ENCODE results near the gene BRME1.
A peak's percentile ranks its signal among the peaks of the same experiment; 100 is the strongest.

The BRME1 gene

GRCh38 chr19:13846557-13847406 is 59.1 kb downstream of the BRME1 start:
- peak; percentile 99 for DNase-seq (ENCODE audit: low spot score)

GRCh38 chr19:13844130-13844631 is 61.7 kb downstream of the BRME1 start:
- DNase-seq (ENCODE audit: low spot score) = peak; percentile 82

GRCh38 chr19:13843104-13843921 is 62.6 kb downstream of the BRME1 start:
- DNase-seq (ENCODE audit: low spot score) = peak; percentile 83

- DNase-seq (ENCODE audit: low spot score) = peak; percentile 67
Measured at GRCh38 chr19:13842291-13843103, 63.4 kb downstream of the BRME1 start.

GRCh38 chr19:13841962-13842290 is 64.0 kb downstream of the BRME1 start:
- DNase-seq (ENCODE audit: low spot score) = no peak

GRCh38 chr19:13841086-13841961 is 64.6 kb downstream of the BRME1 start:
- peak; percentile 68 for DNase-seq (ENCODE audit: low spot score)

GRCh38 chr19:13840305-13841085 is 65.4 kb downstream of the BRME1 start:
- peak; percentile 82 for DNase-seq (ENCODE audit: low spot score)

GRCh38 chr19:13839938-13840304 is 66.0 kb downstream of the BRME1 start:
- no peak for DNase-seq (ENCODE audit: low spot score)

- no peak for DNase-seq (ENCODE audit: low spot score)
Measured at GRCh38 chr19:13839130-13839937, 66.6 kb downstream of the BRME1 start.

- DNase-seq (ENCODE audit: low spot score) = no peak
Measured at GRCh38 chr19:13838435-13839129, 67.3 kb downstream of the BRME1 start.

GRCh38 chr19:13835791-13836723 is 69.9 kb downstream of the BRME1 start:
- DNase-seq (ENCODE audit: low spot score) = no peak

GRCh38 chr19:13834244-13835069 is 71.5 kb downstream of the BRME1 start:
- peak; percentile 76 for DNase-seq (ENCODE audit: low spot score)

- peak; percentile 89 for DNase-seq (ENCODE audit: low spot score)
Measured at GRCh38 chr19:13833330-13834243, 72.3 kb downstream of the BRME1 start.
